Stimulated activated CD8-positive, alpha-beta memory T cell treated with anti-CD3 and anti-CD28 coated beads, Interleukin-7, amount 100 ng/mL, for 24 hours (primary cell): Measurements from ENCODE around the gene LHX3.

ENCODE experiments used
- DNase-seq: peaks from one replicate; pipeline ENCODE4 v3.0.0-alpha.2; 2020; ENCODE audit warnings: low read depth

LHX3 gene

GRCh38 chr9:136192289-136193126 lies 12.4 kb downstream of the LHX3 start:
- DNase-seq, result no peak

DNA sequence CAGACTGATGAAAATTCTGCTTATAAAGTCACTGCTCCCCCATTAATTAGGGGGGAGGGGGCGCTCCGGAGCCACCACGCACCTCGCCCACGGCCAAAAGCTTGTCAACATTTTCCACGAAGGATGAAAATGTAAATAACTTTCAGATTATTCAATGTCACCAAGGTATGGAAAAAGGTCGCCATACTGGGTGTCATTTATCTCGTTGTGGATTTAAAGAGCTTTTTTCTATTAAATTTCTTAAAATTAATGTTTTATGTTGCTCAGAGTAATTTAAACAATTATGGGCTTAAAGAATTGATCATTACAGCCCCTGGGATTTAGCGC lies 13.0 kb downstream of the LHX3 start:
- DNase-seq, result no peak

DNA sequence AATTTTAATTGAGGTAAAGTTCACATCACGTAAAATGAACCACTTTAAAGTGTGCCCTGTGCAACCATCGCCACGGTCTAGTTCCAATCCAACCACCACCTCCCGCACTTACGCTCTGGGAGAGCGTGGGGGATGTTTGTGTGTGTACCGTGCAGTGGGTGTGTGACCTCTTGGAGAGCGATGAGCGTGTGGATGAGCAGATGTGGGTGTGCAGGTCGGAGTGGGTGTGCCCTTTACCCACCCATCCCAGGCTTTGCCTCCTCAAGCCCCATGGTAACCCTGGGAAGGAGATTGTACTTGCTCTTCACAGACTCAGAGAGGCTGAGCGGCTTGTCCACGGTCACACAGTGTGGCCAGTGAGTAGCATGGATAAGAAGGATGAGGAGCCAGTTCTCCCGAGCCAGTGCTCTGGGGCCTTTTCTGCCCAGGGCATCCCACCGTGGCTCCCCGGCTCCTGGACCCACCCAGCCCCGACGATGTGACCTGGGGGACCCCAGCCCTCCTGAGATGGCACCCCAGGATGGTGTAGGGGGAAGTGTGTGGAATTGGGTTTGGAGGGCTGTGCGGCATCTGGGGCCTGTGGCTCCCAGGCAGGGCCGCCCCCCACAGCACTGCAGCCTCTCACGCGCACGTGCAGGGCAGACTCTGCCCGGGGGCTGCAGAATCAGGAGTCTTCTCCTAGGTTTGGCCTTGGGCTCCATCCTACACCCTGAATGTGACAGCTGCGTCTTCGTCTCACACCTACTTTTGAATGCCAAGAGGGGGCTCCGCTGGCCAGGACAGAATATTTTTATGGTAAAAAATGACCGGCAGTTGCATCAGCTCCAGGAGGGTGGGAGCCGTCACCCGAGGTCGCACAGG lies 13.6 kb downstream of the LHX3 start:
- no peak for DNase-seq

- no peak for DNase-seq
Observed at GRCh38 chr9:136190656-136191055, 14.3 kb downstream of the LHX3 start.

- no peak for DNase-seq
Observed at GRCh38 chr9:136190237-136190601, 14.7 kb downstream of the LHX3 start.

DNA sequence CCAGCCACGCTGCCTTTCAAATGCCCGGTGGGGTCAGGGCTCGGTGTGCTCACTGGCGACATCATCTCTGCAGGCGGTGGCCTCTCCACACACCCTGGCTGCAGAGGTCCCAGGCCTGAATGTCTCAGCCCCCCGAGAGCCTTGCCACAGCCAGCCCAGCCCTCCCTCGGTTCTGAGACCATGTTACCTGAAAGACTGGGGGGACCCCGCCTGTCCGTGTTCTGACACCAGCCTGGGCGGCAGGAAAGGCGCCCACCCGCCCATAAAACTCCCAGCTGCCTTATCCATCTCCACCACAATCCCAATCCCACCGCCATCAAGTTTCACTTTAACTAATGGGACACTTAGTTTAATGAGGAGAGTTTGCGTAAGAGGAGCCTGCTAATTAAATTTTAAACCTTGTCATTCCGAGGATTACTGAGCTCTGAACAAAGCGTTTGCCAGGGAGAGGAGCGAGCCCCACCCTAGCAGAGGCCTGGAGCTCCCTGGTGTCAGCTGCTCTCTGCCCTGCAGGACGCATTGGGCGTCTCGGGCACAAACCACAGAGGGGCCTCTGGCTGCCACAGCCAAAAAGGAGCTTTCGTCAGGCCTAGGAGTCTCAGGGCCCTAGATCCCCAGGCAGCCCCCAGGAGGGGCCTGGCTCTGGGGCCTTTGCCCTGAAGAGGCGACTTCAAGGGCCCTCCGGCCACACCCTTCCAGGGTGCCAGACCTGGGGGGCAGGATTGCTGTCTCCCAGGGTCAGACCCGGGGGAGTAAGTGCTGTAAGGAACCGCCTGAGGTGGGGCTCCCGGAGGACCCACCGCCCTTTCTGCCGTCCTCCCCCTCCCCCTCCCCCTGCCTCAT lies 15.3 kb downstream of the LHX3 start:
- DNase-seq, result no peak

DNA sequence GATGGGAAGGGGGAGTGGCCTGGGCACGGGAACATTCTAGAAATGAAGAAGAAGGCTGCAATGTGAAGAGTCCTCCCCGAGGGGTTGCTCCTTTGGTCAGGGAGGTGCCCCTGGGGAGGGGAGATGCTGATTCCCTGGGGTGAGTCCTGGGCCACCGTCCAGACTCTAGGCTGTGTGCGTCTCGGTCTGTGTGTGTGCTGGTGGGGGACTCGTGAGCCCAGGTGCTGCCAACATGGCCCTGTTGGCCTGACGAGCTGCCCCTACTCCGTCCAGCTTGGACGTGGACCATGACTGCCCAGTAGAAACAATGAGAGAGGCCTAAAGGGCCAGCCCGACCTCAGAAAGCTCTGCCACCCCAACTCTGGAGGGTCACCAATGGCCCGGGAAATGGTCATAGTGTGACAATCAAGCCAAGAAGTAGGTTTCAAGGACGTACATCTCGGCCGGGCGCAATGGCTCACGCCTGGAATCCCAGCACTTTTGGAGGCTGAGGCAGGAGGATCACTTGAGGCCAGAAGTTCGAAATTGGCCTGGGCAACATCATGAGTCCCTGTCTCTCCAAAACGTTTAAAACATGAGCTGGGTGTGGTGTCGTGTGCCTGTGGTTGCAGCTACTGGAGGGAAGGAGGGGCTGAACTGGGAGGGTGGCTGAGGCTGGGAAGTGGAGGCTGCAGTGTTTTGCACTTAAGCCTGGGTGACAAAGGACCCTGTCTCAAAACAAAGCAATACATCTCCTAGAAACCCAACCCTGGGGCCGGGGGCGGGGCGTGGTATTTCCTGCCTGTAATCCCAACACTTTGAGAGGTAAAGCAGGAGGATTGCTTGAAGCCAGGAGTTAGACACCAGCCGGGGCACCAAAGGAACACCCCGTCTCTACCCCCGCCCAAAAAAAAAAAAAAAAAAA lies 17.0 kb downstream of the LHX3 start:
- DNase-seq, result no peak

- DNase-seq, result no peak
Observed at GRCh38 chr9:136187197-136187596, 17.7 kb downstream of the LHX3 start.

GRCh38 chr9:136186386-136186785 lies 18.5 kb downstream of the LHX3 start:
- DNase-seq, result no peak

- DNase-seq, result no peak
Observed at GRCh38 chr9:136185596-136186366, 19.1 kb downstream of the LHX3 start.

DNA sequence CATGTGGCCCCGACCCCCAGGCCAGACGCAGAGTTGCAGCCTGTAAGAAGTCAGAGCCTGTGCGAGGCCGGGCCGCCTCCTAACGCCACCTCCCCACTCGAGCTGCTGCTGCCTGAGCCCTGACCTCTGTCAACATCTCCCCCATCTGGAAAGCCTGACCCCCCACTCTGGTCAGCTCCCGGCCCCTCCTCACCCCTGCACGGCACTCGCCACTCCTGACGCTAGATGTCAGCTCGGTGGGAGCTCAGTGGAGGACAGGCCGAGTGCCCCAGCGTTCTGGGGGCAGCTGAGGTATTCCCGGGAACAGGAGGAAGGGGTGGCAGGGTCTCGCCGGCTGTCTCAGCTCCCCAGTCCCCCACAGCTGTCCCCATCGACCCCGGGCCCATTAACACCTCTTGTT lies 19.9 kb downstream of the LHX3 start:
- no peak for DNase-seq

GRCh38 chr9:136182850-136183422 lies 22.0 kb downstream of the LHX3 start:
- DNase-seq, result no peak

DNA sequence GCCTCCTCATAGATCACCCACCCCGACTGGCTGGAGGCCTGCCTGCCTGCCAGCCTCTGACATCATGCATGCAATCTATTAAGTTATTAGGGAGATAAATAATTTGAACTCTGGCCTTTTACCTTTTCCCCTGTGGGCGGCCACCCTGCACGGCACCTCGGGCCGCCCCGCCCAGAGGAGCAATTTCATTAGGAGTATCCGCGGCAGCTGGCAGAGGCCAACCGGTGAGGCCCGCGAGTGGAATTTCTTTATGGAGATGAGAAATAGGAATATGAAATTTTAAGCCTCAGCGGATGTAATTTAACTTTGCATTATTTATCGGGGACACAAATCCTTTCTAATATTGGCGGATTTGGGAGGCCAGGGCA lies 22.5 kb downstream of the LHX3 start:
- DNase-seq, result no peak

GRCh38 chr9:136181784-136182419 lies 23.0 kb downstream of the LHX3 start:
- no peak for DNase-seq

DNA sequence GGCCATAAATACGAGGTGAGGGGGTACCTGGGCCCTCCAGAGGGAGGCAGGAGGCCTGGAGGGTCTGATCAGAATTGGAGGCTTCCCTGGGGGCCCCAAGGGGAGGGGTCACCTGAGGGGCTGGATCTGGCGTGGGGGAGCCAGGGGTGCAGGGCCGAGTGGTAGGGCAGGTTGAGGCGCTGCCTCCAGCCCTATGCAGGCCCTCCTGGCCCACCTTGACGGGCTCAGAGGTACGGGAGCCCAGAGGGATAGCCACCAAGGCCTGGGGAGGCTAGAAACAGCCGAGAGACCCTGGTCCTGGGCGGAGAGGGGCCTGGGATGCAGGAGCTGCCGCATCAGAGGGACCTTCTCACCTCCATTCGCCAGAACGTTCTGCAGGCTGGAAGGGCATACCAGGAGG lies 24.3 kb downstream of the LHX3 start:
- no peak for DNase-seq

DNA sequence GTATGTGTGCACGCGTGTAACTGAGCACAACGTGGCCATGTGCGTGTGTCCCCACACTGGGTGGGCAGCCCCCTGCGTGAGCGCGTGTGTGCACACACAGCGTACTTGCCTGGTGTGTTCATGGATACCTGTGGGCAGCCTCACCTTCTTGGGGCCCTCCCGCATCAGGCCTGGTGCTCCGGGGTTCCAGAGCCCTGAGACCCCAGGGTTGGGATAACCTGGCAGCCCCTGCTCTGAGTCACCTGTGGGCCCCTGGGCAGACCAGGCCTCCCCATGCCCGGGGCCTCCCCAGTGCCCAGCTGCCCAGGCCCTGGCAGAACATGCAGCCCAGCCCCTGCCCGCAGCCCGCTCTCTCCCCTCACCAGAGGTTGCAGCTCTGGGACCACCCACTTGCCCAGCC lies 25.2 kb downstream of the LHX3 start:
- no peak for DNase-seq

- no peak for DNase-seq
Observed at GRCh38 chr9:136179101-136179616, 25.8 kb downstream of the LHX3 start.

GRCh38 chr9:136178773-136179075 lies 26.2 kb downstream of the LHX3 start:
- DNase-seq, result no peak

DNA sequence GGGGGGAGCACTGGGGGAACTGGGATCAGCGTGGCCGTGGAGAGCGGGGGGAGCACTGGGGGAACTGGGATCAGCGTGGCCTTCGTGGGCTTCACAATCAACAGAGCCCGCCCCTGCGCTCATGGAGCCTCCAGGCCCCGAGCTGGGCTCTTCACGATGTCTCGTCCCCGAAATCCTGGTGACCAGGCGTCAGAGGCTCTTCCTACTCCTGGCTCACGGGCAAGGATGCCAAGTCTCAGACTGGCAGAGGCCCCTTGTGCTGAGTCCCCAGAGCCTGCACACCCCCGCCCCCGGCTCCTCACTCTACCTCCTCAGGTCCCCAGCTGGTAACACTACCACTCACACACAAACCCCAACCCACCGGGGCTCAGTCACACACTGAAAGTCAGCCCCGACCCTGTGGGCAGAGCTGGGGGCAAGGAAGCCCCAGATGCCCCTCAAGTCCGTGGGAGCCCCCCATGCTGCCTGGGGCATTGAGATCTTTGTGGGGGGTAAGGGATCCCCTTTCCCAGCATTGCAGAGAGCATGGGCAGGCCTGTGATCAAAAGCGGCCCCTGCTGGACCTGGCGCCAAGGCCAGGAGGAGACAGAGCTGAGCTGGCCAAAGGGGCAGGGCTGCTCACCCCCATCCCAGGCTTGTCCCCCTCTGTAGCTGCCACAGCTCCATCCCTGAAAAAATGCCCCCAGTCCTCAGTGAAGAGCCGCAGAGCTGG lies 26.7 kb downstream of the LHX3 start:
- no peak for DNase-seq
